Measurements from ENCODE around the gene PTPN20.

DNA sequence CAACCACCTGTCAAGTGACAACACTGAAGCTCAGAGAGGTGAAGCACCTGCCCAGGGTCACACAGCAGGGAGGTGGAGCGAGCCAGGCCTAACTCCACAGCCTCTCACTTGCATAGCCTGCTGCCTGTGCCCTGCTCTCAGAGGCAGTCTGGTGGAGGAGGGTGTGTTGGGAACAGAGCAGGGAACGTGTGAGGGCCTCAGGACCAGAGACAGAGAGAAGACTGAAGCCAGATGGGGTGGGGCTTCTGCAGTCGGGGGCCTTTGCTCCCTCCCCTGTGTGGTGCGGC lies 114.0 kb downstream of the PTPN20 start:
- no peak for TF ChIP-seq POLR2A (IDR thresholded peaks at IDR 0.05)
- TF ChIP-seq, protein P1, sequence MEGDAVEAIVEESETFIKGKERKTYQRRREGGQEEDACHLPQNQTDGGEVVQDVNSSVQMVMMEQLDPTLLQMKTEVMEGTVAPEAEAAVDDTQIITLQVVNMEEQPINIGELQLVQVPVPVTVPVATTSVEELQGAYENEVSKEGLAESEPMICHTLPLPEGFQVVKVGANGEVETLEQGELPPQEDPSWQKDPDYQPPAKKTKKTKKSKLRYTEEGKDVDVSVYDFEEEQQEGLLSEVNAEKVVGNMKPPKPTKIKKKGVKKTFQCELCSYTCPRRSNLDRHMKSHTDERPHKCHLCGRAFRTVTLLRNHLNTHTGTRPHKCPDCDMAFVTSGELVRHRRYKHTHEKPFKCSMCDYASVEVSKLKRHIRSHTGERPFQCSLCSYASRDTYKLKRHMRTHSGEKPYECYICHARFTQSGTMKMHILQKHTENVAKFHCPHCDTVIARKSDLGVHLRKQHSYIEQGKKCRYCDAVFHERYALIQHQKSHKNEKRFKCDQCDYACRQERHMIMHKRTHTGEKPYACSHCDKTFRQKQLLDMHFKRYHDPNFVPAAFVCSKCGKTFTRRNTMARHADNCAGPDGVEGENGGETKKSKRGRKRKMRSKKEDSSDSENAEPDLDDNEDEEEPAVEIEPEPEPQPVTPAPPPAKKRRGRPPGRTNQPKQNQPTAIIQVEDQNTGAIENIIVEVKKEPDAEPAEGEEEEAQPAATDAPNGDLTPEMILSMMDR (IDR thresholded peaks at IDR 0.05), result no peak
